OCI-LY1 (cell line): Measurements from ENCODE around the gene TRIOBP.
A peak's percentile ranks its signal among the peaks of the same experiment; 100 is the strongest.

ENCODE experiments used
- H2AFZ ChIP-seq: fragments of 200-600 bp; sonication (generic), shearing (Covaris generic); 2 replicates; pipeline ENCODE4 v1.6.0; 2014; ENCODE audit warnings: antibody characterized with exemption, mild to moderate bottlenecking, low read length
- H3F3A ChIP-seq: fragments of 200-600 bp; sonication (generic), shearing (Covaris generic); 2 replicates; pipeline ENCODE4 v1.6.0; 2014; ENCODE audit warnings: mild to moderate bottlenecking, antibody characterized with exemption, low read length, moderate library complexity; ENCODE audit not compliant: insufficient read depth
- H3K27ac ChIP-seq: fragments of 200-600 bp; sonication (generic); 2 replicates; pipeline ENCODE4 v1.5.1; 2014; ENCODE audit warnings: low read length, mixed run types, mild to moderate bottlenecking, low read depth; ENCODE audit not compliant: poor library complexity, severe bottlenecking
- H3K27me3 ChIP-seq: fragments of 200-600 bp; sonication (generic); 2 replicates; pipeline ENCODE4 v1.6.0; 2014; ENCODE audit warnings: antibody characterized with exemption, mild to moderate bottlenecking, low read length, moderate library complexity; ENCODE audit not compliant: insufficient read depth
- H3K36me3 ChIP-seq: fragments of 200-600 bp; sonication (generic); 2 replicates; pipeline ENCODE4 v1.6.1; 2014; ENCODE audit warnings: mild to moderate bottlenecking, antibody characterized with exemption, low read length, moderate library complexity, mixed read lengths; ENCODE audit not compliant: insufficient read depth
- H3K4me1 ChIP-seq: fragments of 200-600 bp; sonication (generic); 2 replicates; pipeline ENCODE4 v1.5.1; 2014; ENCODE audit warnings: mild to moderate bottlenecking, low read length, moderate library complexity; ENCODE audit not compliant: insufficient read depth, severe bottlenecking
- H3K4me2 ChIP-seq: fragments of 200-600 bp; sonication (generic), shearing (Covaris generic); 2 replicates; pipeline ENCODE4 v1.6.1; 2014; ENCODE audit warnings: low read length
- H3K4me3 ChIP-seq: fragments of 200-600 bp; sonication (generic); 2 replicates; pipeline ENCODE4 v1.5.1; 2014; ENCODE audit warnings: low read length, low read depth, mild to moderate bottlenecking, mixed read lengths; ENCODE audit not compliant: poor library complexity, severe bottlenecking
- H3K79me2 ChIP-seq: fragments of 200-600 bp; shearing (Covaris generic); 2 replicates; pipeline ENCODE4 v1.6.1; 2016; ENCODE audit warnings: mixed run types, low read length, mixed read lengths; ENCODE audit not compliant: insufficient read depth
- H3K9ac ChIP-seq: fragments of 200-600 bp; sonication (generic), shearing (Covaris generic); 2 replicates; pipeline ENCODE4 v1.6.1; 2014; ENCODE audit warnings: mild to moderate bottlenecking, low read length, mixed read lengths
- H3K9me2 ChIP-seq: fragments of 200-600 bp; sonication (generic), shearing (Covaris generic); 2 replicates; pipeline ENCODE4 v1.6.1; 2014; ENCODE audit warnings: low read depth, mild to moderate bottlenecking, low read length, mixed read lengths
- H3K9me3 ChIP-seq: fragments of 200-600 bp; shearing (Covaris generic); 2 replicates; pipeline ENCODE4 v1.6.1; 2014; ENCODE audit warnings: low read length, mixed read lengths
- H4K20me1 ChIP-seq: fragments of 200-600 bp; sonication (generic), shearing (Covaris generic); 2 replicates; pipeline ENCODE4 v1.6.0; 2016; ENCODE audit warnings: mild to moderate bottlenecking, low read length; ENCODE audit not compliant: insufficient read depth
- EZH2 ChIP-seq: fragments of 200-600 bp; sonication (generic), shearing (Covaris generic); IDR thresholded peaks from 2 replicates; pipeline ENCODE4 v1.8.0; 2017; ENCODE audit warnings: borderline replicate concordance, mixed run types, mild to moderate bottlenecking, antibody characterized with exemption, low read length, moderate library complexity, mixed read lengths
- TF ChIP-seq, protein P1 (sequence below): fragments of 200-600 bp; sonication (generic), shearing (Covaris generic); IDR thresholded peaks from 2 replicates; pipeline ENCODE4 v1.5.1; 2017; ENCODE audit warnings: mild to moderate bottlenecking, antibody characterized with exemption, low read length, moderate library complexity, mixed read lengths

Gene TRIOBP

DNA sequence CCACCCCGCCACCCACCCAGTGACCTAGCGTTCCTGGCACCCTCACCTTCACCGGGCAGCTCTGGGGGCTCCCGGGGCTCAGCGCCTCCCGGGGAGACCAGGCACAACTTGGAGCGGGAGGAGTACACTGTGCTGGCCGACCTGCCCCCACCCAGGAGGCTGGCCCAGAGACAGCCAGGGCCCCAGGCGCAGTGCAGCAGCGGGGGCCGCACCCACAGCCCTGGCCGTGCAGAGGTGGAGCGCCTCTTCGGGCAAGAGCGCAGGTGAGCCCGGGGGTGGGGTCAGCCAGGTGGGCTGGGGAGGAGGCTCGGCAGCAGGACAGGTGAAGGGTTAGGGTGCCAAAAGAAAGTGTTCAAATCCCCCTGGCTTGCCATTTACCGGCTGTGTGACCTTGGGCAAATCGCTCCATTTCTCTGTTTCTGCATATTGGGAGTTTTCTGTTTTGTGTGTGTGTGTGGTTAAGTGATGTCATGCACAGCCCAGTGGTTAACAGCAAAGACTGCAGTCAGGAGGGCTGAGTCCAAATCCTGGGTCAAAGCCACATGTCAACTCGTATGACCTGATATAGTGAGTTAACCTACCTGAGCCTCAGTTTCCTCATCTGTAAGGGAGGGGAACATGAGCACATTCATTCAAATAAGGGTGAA, 29.5 kb downstream of the TRIOBP start:
- no peak for TF ChIP-seq EZH2
- TF ChIP-seq, protein P1, sequence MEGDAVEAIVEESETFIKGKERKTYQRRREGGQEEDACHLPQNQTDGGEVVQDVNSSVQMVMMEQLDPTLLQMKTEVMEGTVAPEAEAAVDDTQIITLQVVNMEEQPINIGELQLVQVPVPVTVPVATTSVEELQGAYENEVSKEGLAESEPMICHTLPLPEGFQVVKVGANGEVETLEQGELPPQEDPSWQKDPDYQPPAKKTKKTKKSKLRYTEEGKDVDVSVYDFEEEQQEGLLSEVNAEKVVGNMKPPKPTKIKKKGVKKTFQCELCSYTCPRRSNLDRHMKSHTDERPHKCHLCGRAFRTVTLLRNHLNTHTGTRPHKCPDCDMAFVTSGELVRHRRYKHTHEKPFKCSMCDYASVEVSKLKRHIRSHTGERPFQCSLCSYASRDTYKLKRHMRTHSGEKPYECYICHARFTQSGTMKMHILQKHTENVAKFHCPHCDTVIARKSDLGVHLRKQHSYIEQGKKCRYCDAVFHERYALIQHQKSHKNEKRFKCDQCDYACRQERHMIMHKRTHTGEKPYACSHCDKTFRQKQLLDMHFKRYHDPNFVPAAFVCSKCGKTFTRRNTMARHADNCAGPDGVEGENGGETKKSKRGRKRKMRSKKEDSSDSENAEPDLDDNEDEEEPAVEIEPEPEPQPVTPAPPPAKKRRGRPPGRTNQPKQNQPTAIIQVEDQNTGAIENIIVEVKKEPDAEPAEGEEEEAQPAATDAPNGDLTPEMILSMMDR, result peak; percentile 19; the same call in 1 of the 2 replicates
- Histone ChIP-seq H3K79me2 (no peaks in the 10 kb centered on the region), H3K27ac (no peak overlapping the region), H3K9me3 (no peaks in the 10 kb centered on the region), H2AFZ (no peak overlapping the region), H3K4me2 (no peak overlapping the region), H3K36me3 (no peaks in the 10 kb centered on the region), H3K9me2 (no peaks in the 10 kb centered on the region), H3F3A (no peaks in the 10 kb centered on the region), H3K4me1 (no peaks in the 10 kb centered on the region), H4K20me1 (no peaks in the 10 kb centered on the region), H3K9ac (no peak overlapping the region), H3K27me3 (0 out of 2 replicates have a peak, but pooled peaks cover 7% of the 10 kb centered on the region), H3K4me3 (no peak overlapping the region)

DNA sequence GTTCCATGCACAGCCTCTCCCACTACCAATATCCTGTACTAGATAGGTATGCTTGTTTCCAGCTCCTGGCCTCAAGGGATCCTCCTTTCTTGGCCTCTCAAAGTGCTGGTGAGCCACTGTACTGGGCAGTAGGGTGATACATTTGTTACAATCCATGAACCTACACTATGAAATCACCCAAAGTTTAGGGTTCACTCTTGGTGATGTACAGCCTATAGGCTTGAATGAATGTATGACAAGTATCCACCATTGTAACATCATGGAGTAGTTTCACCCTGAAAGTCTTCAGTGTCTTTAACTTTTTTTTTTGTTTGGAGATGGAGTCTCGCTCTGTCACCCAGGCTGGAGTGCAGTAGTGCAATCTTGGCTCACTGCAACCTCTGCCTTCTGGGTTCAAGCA, 31.8 kb downstream of the TRIOBP start:
- no peaks in the 10 kb centered on the region for H3K4me1 ChIP-seq
- H2AFZ ChIP-seq, result no peak overlapping the region
- H3K4me2 ChIP-seq, result no peak overlapping the region
- no peak overlapping the region for H3K4me3 ChIP-seq
- no peak overlapping the region for H3K27ac ChIP-seq
- H3K9ac ChIP-seq, result no peak overlapping the region
- no peaks in the 10 kb centered on the region for H3K79me2 ChIP-seq
- no peaks in the 10 kb centered on the region for H3K9me3 ChIP-seq
- H4K20me1 ChIP-seq, result no peaks in the 10 kb centered on the region
- TF ChIP-seq EZH2, result no peak
- TF ChIP-seq, protein P1, result no peak
- no peaks in the 10 kb centered on the region for H3K9me2 ChIP-seq
- no peaks in the 10 kb centered on the region for H3F3A ChIP-seq
- no peaks in the 10 kb centered on the region for H3K27me3 ChIP-seq
- H3K36me3 ChIP-seq, result no peaks in the 10 kb centered on the region

DNA sequence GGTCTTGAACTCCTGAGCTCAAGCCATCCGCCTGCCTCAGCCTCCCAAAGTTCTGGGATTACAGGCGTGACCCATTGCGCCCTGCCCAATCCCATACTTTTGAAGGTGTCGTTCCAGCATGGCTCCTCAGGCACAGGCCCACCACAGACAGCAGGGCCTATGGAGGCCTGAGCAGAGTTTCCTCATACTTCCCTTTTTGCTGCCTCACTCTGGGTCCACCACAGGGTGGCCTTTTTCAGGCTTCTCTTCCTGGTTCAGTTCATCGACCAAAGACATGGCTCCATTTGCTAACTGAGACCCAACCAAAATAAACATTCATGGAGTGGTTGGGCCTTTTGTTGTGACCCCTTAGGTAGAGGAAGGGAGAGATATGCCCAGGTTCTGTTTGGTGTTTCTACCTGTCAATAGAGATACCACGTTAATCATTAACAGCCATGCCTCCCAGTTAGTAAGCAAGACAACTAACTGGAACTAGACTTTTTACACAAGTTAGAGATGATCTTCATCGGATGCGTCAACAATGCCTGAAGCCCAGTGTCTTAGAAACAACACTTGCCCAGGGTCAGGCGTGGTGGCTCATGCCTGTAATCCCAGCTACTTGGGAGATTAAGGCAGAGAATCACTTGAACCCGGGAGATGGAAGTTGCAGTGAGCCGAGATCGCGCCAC, 35.1 kb downstream of the TRIOBP start:
- no peaks in the 10 kb centered on the region for H3K9me3 ChIP-seq
- no peak overlapping the region for H3K27ac ChIP-seq

More for the DNA sequence above, 35.1 kb downstream of the TRIOBP start:
- H4K20me1 ChIP-seq, result no peaks in the 10 kb centered on the region
- no peaks in the 10 kb centered on the region for H3K27me3 ChIP-seq
- no peak overlapping the region for H3K9ac ChIP-seq
- H3K4me2 ChIP-seq, result no peak overlapping the region
- H3K36me3 ChIP-seq, result no peaks in the 10 kb centered on the region
- H3K79me2 ChIP-seq, result no peaks in the 10 kb centered on the region
- no peak overlapping the region for H2AFZ ChIP-seq
- no peaks in the 10 kb centered on the region for H3K9me2 ChIP-seq
- H3K4me1 ChIP-seq, result no peaks in the 10 kb centered on the region
- H3K4me3 ChIP-seq, result no peak overlapping the region
- H3F3A ChIP-seq, result no peaks in the 10 kb centered on the region
- TF ChIP-seq, protein P1, result peak; percentile 16; the same call in 1 of the 2 replicates
- no peak for TF ChIP-seq EZH2
